LHCN-M2 (cell line): Measurements from ENCODE around the gene SHISA6. TPM values are rescaled to one million over a fixed set of nuclear protein-coding genes. Genes with fewer than 3 reads are reported as not detected.

ENCODE experiments used
- DNase-seq: peaks from one replicate; pipeline ENCODE4 v3.0.0-alpha.2; 2012; ENCODE audit warnings: low read depth
- total RNA-seq: library from RNA; depleted of rRNA; stranded (reverse); fragments of >200 nt; gene quantifications from 2 replicates; pipeline ENCODE4 v1.2.3, GENCODE V29; 2014

SHISA6 gene
- total RNA-seq, 1 experiment from 2014 or later = not detected

- DNase-seq = no peak
Measured at GRCh38 chr17:11582217-11582616, 341.2 kb downstream of the SHISA6 start.

GRCh38 chr17:11583306-11583992, 342.4 kb downstream of the SHISA6 start:
- DNase-seq = no peak

- no peak for DNase-seq
Measured at GRCh38 chr17:11589716-11590115, 348.7 kb downstream of the SHISA6 start.

- no peak for DNase-seq
Measured at GRCh38 chr17:11598274-11599221, 357.5 kb downstream of the SHISA6 start, which contains the start of gene DNAH9. DNAH9 (plus strand) TSS chr17:11598470; CDS start chr17:11598499, 29 bp downstream.

- DNase-seq = no peak
Measured at GRCh38 chr17:11601661-11602060, 360.6 kb downstream of the SHISA6 start.

- no peak for DNase-seq
Measured at GRCh38 chr17:11608396-11608795, 367.4 kb downstream of the SHISA6 start.

GRCh38 chr17:11610999-11611566, 370.1 kb downstream of the SHISA6 start:
- DNase-seq = no peak

GRCh38 chr17:11612956-11613355, 371.9 kb downstream of the SHISA6 start:
- DNase-seq = no peak
